Measurements from ENCODE around the gene MPST. TPM values are rescaled to one million over a fixed set of nuclear protein-coding genes. Genes with fewer than 3 reads are reported as not detected.

MPST gene
- total RNA-seq = 123 and 124 TPM in 2 replicates

GRCh38 chr22:37019309-37020191 is at the start of gene MPST, which contains the start of gene TST:
Gene MPST, plus strand, starts transcription at chr22:37019742. Its CDS starts 95 bp downstream, at chr22:37019837.
Gene TST, minus strand, starts transcription at chr22:37019447. Its CDS starts 715 bp downstream, at chr22:37018732.

DNA sequence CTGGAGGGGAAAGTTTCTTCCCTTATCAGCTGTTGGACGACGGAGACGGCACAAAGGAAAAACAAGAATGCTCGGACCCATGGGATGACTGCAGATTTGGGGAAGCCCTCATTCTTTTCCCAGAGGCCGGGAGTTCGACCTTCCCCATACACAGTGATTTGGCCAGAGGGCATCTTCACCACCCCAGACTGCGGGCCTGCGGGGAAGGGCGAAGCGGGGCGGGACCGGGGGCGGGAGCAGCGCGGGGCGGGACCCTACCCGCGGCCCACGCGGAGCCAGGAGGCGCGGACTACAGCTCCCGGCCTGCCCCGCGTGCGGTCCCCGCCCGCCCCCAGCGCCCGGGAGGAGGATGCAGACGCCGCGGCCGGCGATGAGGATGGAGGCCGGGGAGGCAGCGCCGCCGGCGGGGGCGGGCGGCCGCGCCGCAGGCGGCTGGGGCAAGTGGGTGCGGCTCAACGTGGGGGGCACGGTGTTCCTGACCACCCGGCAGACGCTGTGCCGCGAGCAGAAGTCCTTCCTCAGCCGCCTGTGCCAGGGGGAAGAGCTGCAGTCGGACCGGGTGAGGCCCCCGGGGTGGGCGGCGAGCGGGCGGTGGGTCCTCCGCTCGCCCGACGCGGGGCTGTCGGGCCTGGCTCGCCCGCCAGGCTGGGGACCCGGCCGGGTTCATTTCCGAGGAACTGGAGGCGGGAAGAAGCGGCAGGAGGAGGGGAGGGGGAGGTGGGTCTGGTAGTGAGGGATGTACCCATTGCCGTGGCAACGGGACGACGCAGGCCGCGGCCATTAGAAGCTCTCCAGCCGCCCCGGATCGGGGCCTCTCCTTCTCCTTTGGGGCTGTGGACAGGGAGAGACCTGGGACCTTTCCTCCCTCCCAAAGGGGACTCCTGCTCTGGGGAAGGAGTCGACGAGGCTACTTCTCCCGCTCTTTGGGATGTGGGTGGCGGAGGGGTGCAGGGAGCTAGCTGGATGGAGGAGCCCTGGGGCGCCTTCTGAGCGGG is 32.1 kb downstream of the MPST start, which contains the start of gene KCTD17:
KCTD17 (plus strand) TSS at position 352 of the 995 bp plus-strand sequence; CDS start at position 371, 19 bp downstream.

Other genes with a start within 250 kb of the MPST start
- 13.9 and 15.8 TPM in 2 replicates for gene IFT27, start 243.6 kb upstream of the MPST start, total RNA-seq
- not detected in 2 replicates for gene PVALB, start 202.7 kb upstream of the MPST start, total RNA-seq
- not detected in 2 replicates for gene NCF4, start 158.7 kb upstream of the MPST start, total RNA-seq
- 9.5 and 10.5 TPM in 2 replicates for gene CSF2RB, start 106.1 kb upstream of the MPST start, total RNA-seq
- 36.4 and 40.8 TPM in 2 replicates for gene TST, start 295 bp upstream of the MPST start, total RNA-seq
- gene KCTD17, start 32.0 kb downstream of the MPST start, total RNA-seq = 34.4 and 38.0 TPM in 2 replicates
- not detected in 2 replicates for gene TMPRSS6, start 90.0 kb downstream of the MPST start, total RNA-seq
- under 0.01 and 0.05 TPM in 2 replicates for gene IL2RB, start 130.2 kb downstream of the MPST start, total RNA-seq
- gene C1QTNF6, start 168.5 kb downstream of the MPST start, total RNA-seq = 10.0 and 10.9 TPM in 2 replicates
- not detected in 2 replicates for gene SSTR3, start 192.7 kb downstream of the MPST start, total RNA-seq
- gene RAC2, start 224.5 kb downstream of the MPST start, total RNA-seq = 353 and 394 TPM in 2 replicates

All from mammary microvascular endothelial cell (primary cell).